Left lung (tissue), 10 donors: ENCODE data around the gene UGT2A2. TPM values are rescaled to one million over a fixed set of nuclear protein-coding genes. Genes with fewer than 3 reads are reported as not detected.
A peak's percentile ranks its signal among the peaks of the same experiment; 100 is the strongest.

Experiments used
- ATAC-seq: fragments of 200-7000 bp; cut with Tn5 transposase; one replicate; pipeline ENCODE4 v1.9.1; 2020; ENCODE audit warnings: moderate library complexity
- DNase-seq, 4 donors: peaks; one replicate each; pipeline ENCODE4 v3.0.0-alpha.2; 2013 to 2020
- H3K27ac ChIP-seq, 2 donors: fragments of 200-600 bp; sonication (generic) in 1 of 2; one replicate each; pipeline versions ENCODE4 v1.5.0 to v1.8.0; 2020 to 2021
- H3K27me3 ChIP-seq, 2 donors: fragments of 200-600 bp; sonication (generic) in 1 of 2; one replicate each; pipeline versions ENCODE4 v1.5.0 to v1.8.0; 2020 to 2021
- H3K36me3 ChIP-seq, 2 donors: fragments of 200-600 bp; sonication (generic) in 1 of 2; one replicate each; pipeline versions ENCODE4 v1.5.0 to v1.8.0; 2020 to 2021
- H3K4me1 ChIP-seq, 2 donors: fragments of 200-600 bp; one replicate each; pipeline ENCODE4 v1.8.0; 2021
- H3K4me3 ChIP-seq, 2 donors: fragments of 200-600 bp; sonication (generic) in 1 of 2; one replicate each; pipeline versions ENCODE4 v1.5.0 to v1.8.0; 2020 to 2021; ENCODE audit warnings: mild to moderate bottlenecking in 1 of 2
- H3K9me3 ChIP-seq, 2 donors: fragments of 200-600 bp; sonication (generic) in 1 of 2; one replicate each; pipeline versions ENCODE4 v1.5.0 to v1.8.0; 2020 to 2021
- intact Hi-C, 2 donors: fragments of 100-400 bp; cut with DNase I; formaldehyde crosslinking; loops; one replicate each; pipeline versions ENCODE4 v1.11.2 to v1.14.2; 2022
- polyA plus RNA-seq, 6 donors: library from polyadenylated mRNA; unstranded; fragments of 120-200 nt; gene quantifications; one replicate each; pipeline ENCODE4 v1.2.1, GENCODE V29; 2013; ENCODE audit not compliant: insufficient read length in 6 of 6
- total RNA-seq, 2 donors: library from RNA; stranded (reverse); fragmentation: NEBNext Ultra II Directional; extraction: Animal tissue kit (Norgen Biotek cat#: 25700); gene quantifications; one replicate each; pipeline ENCODE4 v1.2.1, GENCODE V29; 2021
- TF ChIP-seq, protein P1 (sequence below), 2 donors: fragments of 200-600 bp; sonication (generic) in 1 of 2; IDR thresholded peaks; one replicate each; pipeline versions ENCODE4 v1.5.0 to v1.8.0; 2021; ENCODE audit warnings: antibody characterized with exemption in 2 of 2
- donor health status: DM: no; HTN: yes; CAD: no.
- donor health status: DM: no; HTN: no; CAD: no.

Gene UGT2A2
- total and polyA plus RNA-seq, 8 donors = not detected

GRCh38 chr4:69549651-69550050 lies 89.8 kb downstream of the UGT2A2 start:
- no peak overlapping the region for H3K27ac ChIP-seq
- TF ChIP-seq, protein P1, sequence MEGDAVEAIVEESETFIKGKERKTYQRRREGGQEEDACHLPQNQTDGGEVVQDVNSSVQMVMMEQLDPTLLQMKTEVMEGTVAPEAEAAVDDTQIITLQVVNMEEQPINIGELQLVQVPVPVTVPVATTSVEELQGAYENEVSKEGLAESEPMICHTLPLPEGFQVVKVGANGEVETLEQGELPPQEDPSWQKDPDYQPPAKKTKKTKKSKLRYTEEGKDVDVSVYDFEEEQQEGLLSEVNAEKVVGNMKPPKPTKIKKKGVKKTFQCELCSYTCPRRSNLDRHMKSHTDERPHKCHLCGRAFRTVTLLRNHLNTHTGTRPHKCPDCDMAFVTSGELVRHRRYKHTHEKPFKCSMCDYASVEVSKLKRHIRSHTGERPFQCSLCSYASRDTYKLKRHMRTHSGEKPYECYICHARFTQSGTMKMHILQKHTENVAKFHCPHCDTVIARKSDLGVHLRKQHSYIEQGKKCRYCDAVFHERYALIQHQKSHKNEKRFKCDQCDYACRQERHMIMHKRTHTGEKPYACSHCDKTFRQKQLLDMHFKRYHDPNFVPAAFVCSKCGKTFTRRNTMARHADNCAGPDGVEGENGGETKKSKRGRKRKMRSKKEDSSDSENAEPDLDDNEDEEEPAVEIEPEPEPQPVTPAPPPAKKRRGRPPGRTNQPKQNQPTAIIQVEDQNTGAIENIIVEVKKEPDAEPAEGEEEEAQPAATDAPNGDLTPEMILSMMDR (IDR thresholded peaks at IDR 0.05) = no peak
- DNase-seq = no peak
- no peaks in the 10 kb centered on the region for H3K4me1 ChIP-seq
- H3K9me3 ChIP-seq = no peaks in the 10 kb centered on the region
- no peaks in the 10 kb centered on the region for H3K27me3 ChIP-seq
- H3K36me3 ChIP-seq = no peaks in the 10 kb centered on the region
- ATAC-seq = no peak
- H3K4me3 ChIP-seq = no peak overlapping the region
- intact Hi-C loops = no loop called here

- TF ChIP-seq, protein P1 (IDR thresholded peaks at IDR 0.05) = no peak
- H3K4me1 ChIP-seq = no peaks in the 10 kb centered on the region
- DNase-seq (no peak), ATAC-seq (peak; percentile 61)
- H3K27me3 ChIP-seq = no peaks in the 10 kb centered on the region
- intact Hi-C loops = no loop called here
- no peak overlapping the region for H3K4me3 ChIP-seq
- no peak overlapping the region for H3K27ac ChIP-seq
- no peaks in the 10 kb centered on the region for H3K36me3 ChIP-seq
- H3K9me3 ChIP-seq = no peaks in the 10 kb centered on the region
Measured at GRCh38 chr4:69546134-69546765, 93.2 kb downstream of the UGT2A2 start.

Other genes starting within 250 kb of the UGT2A2 start
- gene UGT2B4, start 143.7 kb downstream of the UGT2A2 start, total RNA-seq = 1 to 10 TPM; 2.2 to 3.0 TPM
- gene UGT2B4, start 143.7 kb downstream of the UGT2A2 start, polyA plus RNA-seq = 1 to 10 TPM in 1 of 6 donors, under 1 TPM in 4, not detected in 1; 0.17 to 1.1 (median 0.38) TPM
- not detected for gene UGT2A1, start 13.6 kb upstream of the UGT2A2 start, total RNA-seq
- gene UGT2A1, start 13.6 kb upstream of the UGT2A2 start, polyA plus RNA-seq = under 1 TPM in 2 of 6 donors, not detected in 4; 0.07 to 0.13 TPM
- 10 to 100 TPM in 1 of 2 donors, 1 to 10 TPM in 1; 6.7 to 25.0 TPM for gene SULT1B1, start 121.0 kb upstream of the UGT2A2 start, total RNA-seq
- gene SULT1B1, start 121.0 kb upstream of the UGT2A2 start, polyA plus RNA-seq = 1 to 10 TPM; 1.0 to 2.7 (median 2.2) TPM
- gene SULT1E1, start 220.5 kb upstream of the UGT2A2 start, total RNA-seq = 10 to 100 TPM in 1 of 2 donors, 1 to 10 TPM in 1; 7.7 to 12.0 TPM
- gene SULT1E1, start 220.5 kb upstream of the UGT2A2 start, polyA plus RNA-seq = 100 to 1,000 TPM; 179 to 311 (median 229) TPM